ENCODE data around the gene ZP4. TPM values are rescaled to one million over a fixed set of nuclear protein-coding genes. Genes with fewer than 3 reads are reported as not detected.

The ZP4 gene
- total and polyA plus RNA-seq, 2 experiments from 2014 or later: not detected

GRCh38 chr1:237878406-237878805, 12.3 kb downstream of the ZP4 start (continued):
- TF ChIP-seq ZNF331 (CRISPR knock-in tag; IDR thresholded peaks at IDR 0.05; ENCODE audit: low read depth) (no peak), REST (IDR thresholded peaks at IDR 0.05; ENCODE audit: unreplicated experiment) (no peak), EZH2phosphoT487 (IDR thresholded peaks at IDR 0.05; ENCODE audit: unreplicated experiment) (no peak), CREB1 (CRISPR knock-in tag; IDR thresholded peaks at IDR 0.05; ENCODE audit: low read depth) (no peak), JUNB (IDR thresholded peaks at IDR 0.05; ENCODE audit: unreplicated experiment) (no peak), CTCF (conservative IDR thresholded peaks at IDR 0.05; ENCODE audit: low read depth in 2 of 2) (no peak), NANOG (IDR thresholded peaks at IDR 0.05; ENCODE audit: borderline replicate concordance) (no peak)

GRCh38 chr1:237877631-237878030, 13.1 kb downstream of the ZP4 start:
- 0 out of 2 replicates have a peak, but pooled peaks cover 10% of the 10 kb centered on the region for H3K9me2 ChIP-seq (ENCODE audit: insufficient read depth)
- DNase-seq (ENCODE audit: low spot score): no peak
- no peak overlapping the region for H2AFZ ChIP-seq

More at GRCh38 chr1:237877631-237878030, 13.1 kb downstream of the ZP4 start:
- Histone ChIP-seq H3K36me3 (ENCODE audit: insufficient read depth) (no peaks in the 10 kb centered on the region), H3K27me3 (ENCODE audit: insufficient read depth) (no peaks in the 10 kb centered on the region), H3F3A (replicated peaks; ENCODE audit: low read depth) (no peaks in the 10 kb centered on the region), H3K4me2 (no peak overlapping the region), H3K4me1 (ENCODE audit: insufficient read depth) (no peaks in the 10 kb centered on the region), H3K27ac (ENCODE audit: low read depth) (no peak overlapping the region), H3K79me2 (replicated peaks; ENCODE audit: insufficient read depth) (no peaks in the 10 kb centered on the region), H4K20me1 (replicated peaks; ENCODE audit: insufficient read depth) (no peaks in the 10 kb centered on the region), H3K4me3 (no peak overlapping the region)
- H3K36me3 Mint-ChIP-seq (ENCODE audit: low read depth): no peaks in the 10 kb centered on the region
- H3K27ac Mint-ChIP-seq: no peak overlapping the region
- TF ChIP-seq EZH2 (IDR thresholded peaks at IDR 0.05; ENCODE audit: low read depth, unreplicated experiment) (no peak), CTCF (conservative IDR thresholded peaks at IDR 0.05; ENCODE audit: low read depth in 2 of 2) (peak in 1 of 2 experiments; percentile 11; a peak in 1 of 4 replicates)
- H3K4me1 Mint-ChIP-seq: peaks cover 14% of the 10 kb centered on the region; the same call in 2 of the 3 replicates
- ATAC-seq: no peak
- no peaks in the 10 kb centered on the region for H3K27me3 Mint-ChIP-seq (ENCODE audit: insufficient read depth, low read depth, poor library complexity)
- H3K9me3 Mint-ChIP-seq: no peaks in the 10 kb centered on the region
- H3K4me3 Mint-ChIP-seq: no peak overlapping the region

Measured in GM23338 (cell line).